GM18520 (cell line): Measurements from ENCODE around the gene BCL7C.
"Not testable (repeated sequence)": the region's sequence is repeated elsewhere in the genome, so short reads cannot be mapped to it uniquely, and the experiment has no call there.

Experiments
- ATAC-seq: cut with Tn5 transposase; IDR thresholded peaks from one replicate; pipeline ENCODE4 v1.9.1; 2021; ENCODE audit not compliant: unreplicated experiment

Gene BCL7C

GRCh38 chr16:30870904-30871303 lies 23.0 kb downstream of the BCL7C start:
- ATAC-seq, result no peak

- no peak for ATAC-seq
Observed at GRCh38 chr16:30867747-30868146, 26.1 kb downstream of the BCL7C start.

- ATAC-seq, result no peak
Observed at GRCh38 chr16:30866031-30866430, 27.8 kb downstream of the BCL7C start.

GRCh38 chr16:30863178-30863577 lies 30.7 kb downstream of the BCL7C start:
- not testable (repeated sequence) for ATAC-seq

- not testable (repeated sequence) for ATAC-seq
Observed at GRCh38 chr16:30860729-30861128, 33.1 kb downstream of the BCL7C start.

- ATAC-seq, result no peak
Observed at GRCh38 chr16:30858829-30859423, 35.0 kb downstream of the BCL7C start.

- no peak for ATAC-seq
Observed at GRCh38 chr16:30858111-30858495, 35.8 kb downstream of the BCL7C start.

GRCh38 chr16:30853758-30854157 lies 40.1 kb downstream of the BCL7C start:
- no peak for ATAC-seq

GRCh38 chr16:30850246-30850645 lies 43.6 kb downstream of the BCL7C start:
- no peak for ATAC-seq

GRCh38 chr16:30846649-30847402 lies 47.1 kb downstream of the BCL7C start:
- ATAC-seq, result no peak

GRCh38 chr16:30844671-30845449 lies 49.0 kb downstream of the BCL7C start:
- ATAC-seq, result peak; percentile 34

- no peak for ATAC-seq
Observed at GRCh38 chr16:30844346-30844670, 49.6 kb downstream of the BCL7C start.

GRCh38 chr16:30843501-30843900 lies 50.4 kb downstream of the BCL7C start:
- no peak for ATAC-seq

- no peak for ATAC-seq
Observed at GRCh38 chr16:30842971-30843370, 50.9 kb downstream of the BCL7C start.

- ATAC-seq, result no peak
Observed at GRCh38 chr16:30841332-30841731, 52.5 kb downstream of the BCL7C start.

GRCh38 chr16:30840611-30841010 lies 53.3 kb downstream of the BCL7C start:
- no peak for ATAC-seq

- no peak for ATAC-seq
Observed at GRCh38 chr16:30839523-30840227, 54.2 kb downstream of the BCL7C start.

GRCh38 chr16:30838876-30839471 lies 54.9 kb downstream of the BCL7C start:
- no peak for ATAC-seq

- no peak for ATAC-seq
Observed at GRCh38 chr16:30837904-30838303, 56.0 kb downstream of the BCL7C start.
